Nephron progenitor cell (in vitro differentiated cells): ENCODE results near the gene PALD1.

ENCODE experiments used
- DNase-seq: peaks from one replicate; pipeline ENCODE4 v3.0.0; 2021
- H3K27ac Mint-ChIP-seq: 2 replicates; pipeline ENCODE4 v1.8.0; 2021; ENCODE audit warnings: mild to moderate bottlenecking, moderate library complexity, mixed read lengths
- H3K27me3 Mint-ChIP-seq: 2 replicates; pipeline ENCODE4 v1.8.0; 2021; ENCODE audit warnings: mild to moderate bottlenecking, low read depth, mixed read lengths; ENCODE audit not compliant: poor library complexity
- H3K36me3 Mint-ChIP-seq: 2 replicates; pipeline ENCODE4 v1.8.0; 2021; ENCODE audit warnings: low read depth, mixed read lengths
- H3K4me1 Mint-ChIP-seq: 2 replicates; pipeline ENCODE4 v1.8.0; 2021; ENCODE audit warnings: mixed read lengths
- H3K4me3 Mint-ChIP-seq: 2 replicates; pipeline ENCODE4 v1.8.0; 2021; ENCODE audit warnings: mild to moderate bottlenecking, moderate library complexity, mixed read lengths
- H3K9me3 Mint-ChIP-seq: 2 replicates; pipeline ENCODE4 v1.8.0; 2021; ENCODE audit warnings: mild to moderate bottlenecking, moderate library complexity, mixed read lengths
- CTCF ChIP-seq: fragments of 200-600 bp; sonication (generic); IDR thresholded peaks from 2 replicates; pipeline ENCODE4 v1.5.0; 2021; ENCODE audit warnings: antibody characterized with exemption

PALD1 gene

GRCh38 chr10:70503776-70504175, 25.2 kb downstream of the PALD1 start:
- Mint-ChIP-seq H3K4me3 (no peak overlapping the region), H3K27me3 (no peaks in the 10 kb centered on the region), H3K9me3 (no peaks in the 10 kb centered on the region), H3K36me3 (no peaks in the 10 kb centered on the region), H3K27ac (peak overlapping the region; percentile 57), H3K4me1 (peaks cover 48% of the 10 kb centered on the region)
- DNase-seq: no peak
- no peak for TF ChIP-seq CTCF

- no peak for DNase-seq
- TF ChIP-seq CTCF: no peak
- Mint-ChIP-seq H3K36me3 (no peaks in the 10 kb centered on the region), H3K27me3 (no peaks in the 10 kb centered on the region), H3K4me1 (peaks cover 48% of the 10 kb centered on the region), H3K27ac (no peak overlapping the region), H3K9me3 (no peaks in the 10 kb centered on the region), H3K4me3 (no peak overlapping the region)
Observed at GRCh38 chr10:70504521-70505358, 26.2 kb downstream of the PALD1 start.

GRCh38 chr10:70505908-70506307, 27.3 kb downstream of the PALD1 start:
- no peak for DNase-seq
- H3K27me3 Mint-ChIP-seq: no peaks in the 10 kb centered on the region
- no peaks in the 10 kb centered on the region for H3K9me3 Mint-ChIP-seq
- H3K27ac Mint-ChIP-seq: no peak overlapping the region
- no peaks in the 10 kb centered on the region for H3K36me3 Mint-ChIP-seq
- H3K4me1 Mint-ChIP-seq: peaks cover 48% of the 10 kb centered on the region
- no peak for TF ChIP-seq CTCF
- H3K4me3 Mint-ChIP-seq: no peak overlapping the region

- Mint-ChIP-seq H3K9me3 (no peaks in the 10 kb centered on the region), H3K4me1 (peaks cover 59% of the 10 kb centered on the region), H3K4me3 (no peak overlapping the region), H3K27me3 (no peaks in the 10 kb centered on the region), H3K27ac (peak overlapping the region; percentile 74), H3K36me3 (no peaks in the 10 kb centered on the region)
- no peak for TF ChIP-seq CTCF
- DNase-seq: no peak
Observed at GRCh38 chr10:70507966-70508365, 29.4 kb downstream of the PALD1 start.

GRCh38 chr10:70508912-70509756, 30.6 kb downstream of the PALD1 start:
- H3K27me3 Mint-ChIP-seq: no peaks in the 10 kb centered on the region
- H3K36me3 Mint-ChIP-seq: no peaks in the 10 kb centered on the region
- no peak for DNase-seq
- H3K27ac Mint-ChIP-seq: no peak overlapping the region
- H3K4me1 Mint-ChIP-seq: peaks cover 63% of the 10 kb centered on the region
- no peak overlapping the region for H3K4me3 Mint-ChIP-seq
- H3K9me3 Mint-ChIP-seq: no peaks in the 10 kb centered on the region
- TF ChIP-seq CTCF: no peak
